Stimulated activated CD4-positive, alpha-beta T cell treated with anti-CD3 and anti-CD28 coated beads, Interleukin-4, amount 100 ng/mL, for 1 hour (primary cell): ENCODE measurements around the gene SLC18A3.

Experiments
- DNase-seq: peaks from one replicate; pipeline ENCODE4 v3.0.0-alpha.2; 2020

The SLC18A3 gene

DNA sequence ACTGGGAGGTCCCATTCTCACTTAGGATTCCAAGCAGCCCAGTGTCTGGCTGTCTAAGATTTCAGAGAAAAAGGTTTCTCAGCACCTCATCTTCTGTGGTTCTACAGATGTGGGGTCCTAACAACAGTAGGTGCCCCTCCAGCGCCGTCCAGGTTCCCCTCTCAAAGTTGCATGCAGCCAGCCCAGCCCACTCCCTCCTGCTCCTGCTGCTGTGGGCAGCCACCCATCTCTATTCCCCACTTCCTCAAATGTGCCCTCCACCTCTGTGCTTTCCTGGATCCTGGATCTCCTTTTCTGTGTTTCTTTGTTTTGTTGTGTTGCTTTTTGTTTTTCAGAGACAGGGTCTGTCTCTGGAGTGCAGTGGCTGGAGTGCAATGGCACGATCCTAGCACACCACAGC, 13.3 kb upstream of the SLC18A3 start:
- DNase-seq: no peak

DNA sequence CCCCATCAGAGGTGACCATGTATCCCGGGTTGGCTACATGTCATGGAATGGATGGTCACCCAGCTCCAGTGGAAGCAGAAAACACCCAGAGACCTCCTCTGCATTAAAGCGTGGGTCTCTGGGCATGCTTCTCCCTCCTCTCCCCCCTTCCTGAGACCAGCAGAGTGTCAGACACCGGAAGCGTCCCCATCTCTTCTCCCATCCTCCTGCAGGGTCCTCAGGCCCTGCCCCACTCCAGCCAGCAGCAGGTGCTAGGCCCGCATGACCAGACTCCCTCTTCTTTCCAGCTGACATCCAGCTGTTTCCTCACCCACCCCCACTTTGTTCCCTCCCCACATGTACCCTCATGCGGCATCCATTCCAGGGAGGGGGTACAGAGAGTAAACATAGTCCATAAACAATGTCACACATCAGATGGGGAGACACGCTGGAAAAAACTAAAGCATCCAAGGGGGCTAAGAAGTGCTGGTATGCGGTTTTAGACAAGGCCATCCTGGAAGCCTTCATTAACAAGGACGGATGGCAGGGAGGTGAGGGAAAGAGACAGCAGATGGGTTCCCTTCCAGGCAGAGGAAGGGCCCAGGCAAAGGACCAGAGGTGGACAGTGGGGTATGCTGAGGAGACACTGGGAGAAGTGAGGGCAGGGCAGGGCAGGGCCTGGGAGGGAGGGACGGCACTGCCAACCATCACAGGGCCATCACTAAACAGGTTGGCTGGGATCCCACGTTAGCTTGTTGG, 12.5 kb upstream of the SLC18A3 start:
- no peak for DNase-seq

DNA sequence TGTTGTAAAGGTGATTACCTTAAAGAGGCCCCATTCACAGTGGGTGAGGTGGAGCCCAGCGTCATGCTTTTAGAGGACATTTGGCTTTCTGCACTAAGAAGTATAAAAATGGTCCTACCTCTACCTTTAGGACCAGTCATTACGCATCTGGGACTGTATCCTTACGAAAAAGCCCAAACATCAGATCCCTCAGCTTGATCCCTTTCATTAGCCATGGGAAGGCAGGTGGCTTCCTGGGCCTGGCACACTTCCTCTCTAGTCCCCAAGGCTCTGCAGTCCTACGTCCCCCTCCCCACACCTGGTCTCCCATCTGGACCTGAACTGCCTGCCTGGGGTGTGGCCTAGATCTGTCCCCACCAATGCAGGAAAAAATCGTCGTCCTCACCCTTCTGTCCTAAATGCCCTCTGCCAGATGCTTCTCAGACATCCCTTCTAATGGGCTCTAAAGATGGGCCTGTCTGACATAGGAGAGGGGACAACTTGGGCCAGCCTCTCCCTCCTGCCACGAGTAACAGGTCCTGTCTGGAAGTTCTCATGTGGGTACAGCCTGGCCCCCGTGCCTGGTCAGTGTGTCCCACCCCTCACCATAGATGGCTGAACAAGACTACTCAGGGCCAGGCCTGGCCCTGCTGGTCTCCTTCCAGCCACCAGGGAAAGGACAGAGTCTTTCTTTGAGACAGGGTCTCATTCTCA, 11.8 kb upstream of the SLC18A3 start:
- no peak for DNase-seq

DNA sequence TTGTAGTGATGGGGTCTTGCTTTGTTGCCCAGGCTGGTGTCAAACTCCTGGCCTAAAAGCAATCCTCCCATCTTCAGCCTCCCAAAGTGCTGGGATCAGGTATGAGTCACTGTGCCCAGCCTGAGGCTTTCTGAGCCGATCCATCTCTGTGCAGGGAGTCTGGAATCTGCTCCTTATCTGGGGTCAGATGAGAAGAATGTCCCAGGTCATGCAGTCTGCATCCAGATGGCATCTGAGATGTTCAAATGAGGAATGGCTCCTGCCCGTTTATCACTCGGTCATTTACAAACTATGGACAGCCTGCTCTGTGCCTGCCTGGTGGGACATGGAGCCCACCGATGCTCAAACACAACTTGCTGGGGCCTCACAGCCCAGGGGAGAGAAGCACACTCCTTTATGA, 11.1 kb upstream of the SLC18A3 start:
- no peak for DNase-seq

DNA sequence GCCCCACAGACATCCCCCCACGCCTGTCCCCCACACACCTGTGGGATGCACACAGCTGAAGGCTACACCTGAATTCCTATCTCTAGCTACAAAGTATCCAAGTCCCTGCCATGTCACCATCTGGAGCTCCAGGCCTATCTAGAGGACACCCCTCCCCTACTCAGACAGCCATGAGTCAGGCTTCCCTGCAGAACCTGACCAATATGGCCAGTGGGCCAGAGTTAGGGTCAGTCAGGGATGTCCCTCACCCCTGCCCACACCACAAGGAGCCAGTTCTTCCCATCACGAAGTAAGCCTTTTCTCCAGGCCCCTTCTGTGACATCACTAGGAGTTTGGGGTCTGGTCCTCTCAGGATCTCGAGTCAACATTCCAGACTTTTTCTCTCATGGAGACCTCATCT, 10.6 kb upstream of the SLC18A3 start:
- DNase-seq: no peak

DNA sequence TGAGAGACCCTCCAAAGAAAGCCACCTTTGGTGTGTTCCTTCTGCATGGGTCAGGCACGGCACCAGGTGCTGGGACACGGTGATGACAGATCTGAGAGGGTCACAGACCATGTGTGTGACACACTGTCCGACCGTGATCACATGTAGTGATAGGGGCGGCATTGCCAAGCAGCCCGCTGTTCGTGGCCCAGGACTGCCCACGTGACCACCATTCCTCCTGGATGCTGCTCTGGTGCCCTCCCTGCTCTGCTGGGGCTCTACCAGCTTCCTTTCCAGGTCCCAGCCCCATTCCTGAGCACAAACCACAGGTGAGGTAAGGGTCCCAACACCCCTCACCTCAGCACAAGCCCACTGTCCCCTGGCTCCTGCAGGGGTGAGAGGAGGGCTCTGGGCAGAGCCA, 10.1 kb upstream of the SLC18A3 start:
- DNase-seq: no peak

DNA sequence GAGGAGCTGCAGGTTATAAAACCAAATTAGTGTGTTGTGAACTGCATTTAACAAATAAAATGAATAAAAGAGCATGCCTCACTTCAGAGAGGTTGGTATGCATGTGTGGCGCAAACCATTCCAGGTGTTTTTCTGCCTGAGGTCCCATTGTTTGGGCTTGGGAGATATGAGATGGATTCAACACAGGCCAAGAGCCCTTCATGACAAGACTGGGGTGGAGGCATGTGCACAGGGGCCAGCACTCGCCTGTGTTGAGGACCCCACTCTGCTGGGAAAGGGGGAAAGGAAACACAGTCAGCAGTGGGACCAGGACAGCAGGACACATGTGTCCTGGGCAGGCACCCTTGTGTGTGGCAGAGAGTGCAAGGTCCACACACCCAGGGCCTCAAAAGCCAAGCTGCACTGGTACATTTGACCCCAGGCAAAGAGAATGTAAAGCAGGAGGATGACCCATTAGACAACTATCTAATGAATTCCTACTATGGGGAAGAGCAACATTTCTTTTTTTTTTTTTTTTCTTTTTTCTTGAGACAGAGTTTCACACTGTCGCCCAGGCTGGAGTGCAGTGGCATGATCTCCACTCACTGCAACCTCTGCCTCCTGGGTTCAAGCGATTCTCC, 9.2 kb upstream of the SLC18A3 start:
- DNase-seq: no peak

DNA sequence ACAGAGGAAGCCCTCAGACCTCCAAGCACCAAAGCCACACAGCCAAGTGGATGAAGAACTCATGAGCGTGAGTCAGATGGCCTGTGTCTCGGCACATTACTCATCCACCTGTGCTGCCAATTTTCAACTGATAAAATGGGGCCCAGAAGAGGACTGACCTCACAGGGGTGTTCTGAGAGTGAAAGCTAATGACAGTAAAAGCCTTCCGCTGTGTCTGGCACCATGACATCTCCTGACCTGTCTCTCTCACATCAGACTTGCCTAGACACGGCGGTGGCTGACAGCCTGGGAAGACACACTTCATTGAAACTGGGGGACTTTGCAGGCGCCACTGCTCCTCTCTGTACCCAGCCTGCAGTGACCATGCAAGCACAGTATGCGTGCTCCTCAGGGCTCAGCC, 8.3 kb upstream of the SLC18A3 start:
- DNase-seq: no peak

DNA sequence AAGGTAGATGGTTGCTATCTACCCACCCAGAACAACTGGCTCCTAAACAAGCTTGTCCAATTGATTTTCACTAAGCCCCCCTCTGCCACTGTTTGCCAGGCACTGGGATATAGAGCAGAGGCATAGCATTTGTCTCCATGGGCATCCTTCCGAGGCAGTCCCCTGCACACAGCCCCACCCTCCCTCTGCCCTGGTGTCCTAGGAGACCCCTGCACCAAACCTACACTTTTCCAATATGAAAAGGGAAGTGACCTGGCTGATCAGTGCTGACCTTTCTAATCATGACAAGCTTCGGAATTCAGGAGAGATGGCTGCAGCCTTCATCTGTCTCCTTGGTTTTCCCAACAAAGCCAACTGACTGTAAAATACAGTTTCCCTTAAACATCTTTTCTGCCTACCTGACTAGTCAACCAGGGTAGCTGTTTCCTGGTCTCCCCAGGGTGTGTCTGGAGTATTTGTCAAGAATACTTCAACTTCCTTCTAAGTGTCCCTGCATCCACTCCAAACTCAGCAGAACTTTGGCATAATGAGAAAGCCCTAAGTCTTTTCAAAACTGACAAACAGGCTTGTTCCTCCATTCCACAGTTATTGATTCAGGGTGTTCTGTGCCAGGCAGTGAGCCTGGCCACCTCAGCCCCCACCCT, 7.6 kb upstream of the SLC18A3 start:
- DNase-seq: no peak

DNA sequence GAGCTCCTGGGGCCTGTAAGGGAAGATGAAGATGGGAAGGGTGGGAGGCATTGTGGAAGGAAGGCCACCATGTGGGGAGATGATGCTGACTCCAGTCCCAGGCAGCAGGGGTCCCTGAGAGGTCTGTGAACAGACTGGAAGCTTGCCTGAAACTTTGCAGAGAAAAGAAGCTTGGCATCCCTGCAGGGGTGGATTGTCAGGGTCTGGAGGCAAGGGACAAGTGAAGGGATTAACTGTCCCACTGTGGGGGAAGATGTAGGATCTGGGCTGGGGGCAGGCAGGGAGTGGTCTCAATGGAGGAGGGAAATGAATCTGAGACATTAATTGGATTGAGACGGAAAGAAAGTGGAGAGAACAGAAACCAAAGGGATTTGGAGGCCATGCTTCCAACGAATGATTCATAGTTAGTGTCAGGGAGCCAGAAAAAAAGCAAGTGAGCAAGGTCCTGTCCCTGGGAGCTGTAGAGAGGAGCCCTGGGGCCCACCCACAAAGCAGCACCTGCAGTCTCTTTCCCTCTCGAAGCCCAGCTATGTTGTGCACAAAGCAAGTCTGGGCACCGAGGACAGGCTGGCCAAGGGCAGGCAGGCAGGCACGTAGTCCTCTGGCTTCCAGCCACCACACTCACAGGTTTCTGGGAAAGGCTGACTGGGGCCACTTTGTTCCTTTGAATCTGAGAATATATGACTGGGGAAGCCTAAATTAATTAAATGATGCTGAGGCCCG, 4.7 kb upstream of the SLC18A3 start:
- DNase-seq: no peak

DNA sequence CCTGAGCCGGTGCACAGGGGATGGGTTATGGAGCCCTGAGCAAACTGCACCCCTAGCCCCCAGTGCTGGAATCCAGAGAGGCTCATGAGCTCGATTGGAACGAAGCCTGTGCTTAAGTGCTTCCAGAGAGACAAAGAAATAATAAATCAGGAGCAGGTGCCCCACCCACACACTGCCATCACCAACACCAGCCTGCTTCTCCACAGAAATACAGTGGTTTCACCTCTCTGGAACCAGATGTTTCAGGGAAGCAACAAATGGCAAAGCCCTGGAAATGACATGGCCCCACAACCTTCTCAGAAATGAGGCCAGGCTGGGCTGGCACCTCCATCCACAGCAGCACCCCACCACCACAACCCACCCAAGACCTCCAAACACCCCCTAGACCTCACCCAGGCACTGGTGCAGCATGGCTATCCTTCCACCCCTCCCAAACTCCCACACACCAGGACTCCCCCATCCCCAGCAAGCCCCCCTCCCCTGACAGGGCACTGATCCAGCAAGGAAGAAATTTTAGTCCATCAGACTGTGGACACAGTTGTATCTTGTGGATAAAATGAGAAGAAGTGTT, 4.1 kb upstream of the SLC18A3 start:
- no peak for DNase-seq

DNA sequence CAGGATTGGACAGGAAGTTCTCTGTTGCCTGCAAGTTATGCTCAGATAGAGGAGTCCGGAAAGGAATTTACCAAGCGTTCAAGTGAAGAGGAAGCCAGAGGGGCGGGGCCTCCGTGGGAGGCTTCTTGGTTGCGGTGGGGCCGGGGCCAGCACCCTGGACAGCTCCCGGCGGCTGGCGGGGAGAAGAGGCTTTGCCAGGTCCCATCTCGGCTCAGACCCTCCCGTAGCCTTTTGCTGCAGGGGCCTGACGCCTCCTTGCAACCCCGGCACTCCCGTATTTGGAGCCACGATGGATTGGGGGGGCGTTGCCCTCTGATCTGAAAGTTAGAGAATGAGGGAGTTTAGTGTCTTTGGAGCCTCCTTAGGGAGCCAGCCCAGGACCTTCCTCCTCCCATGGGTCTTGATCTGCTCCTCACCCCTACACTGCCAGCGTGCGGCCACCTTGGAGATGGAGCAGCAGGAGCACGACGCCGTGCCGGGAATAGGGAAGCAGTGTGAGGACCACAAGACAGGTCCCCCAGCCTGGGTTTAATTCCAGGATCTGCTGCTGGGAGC, 3.1 kb upstream of the SLC18A3 start:
- peak; percentile 56 for DNase-seq

DNA sequence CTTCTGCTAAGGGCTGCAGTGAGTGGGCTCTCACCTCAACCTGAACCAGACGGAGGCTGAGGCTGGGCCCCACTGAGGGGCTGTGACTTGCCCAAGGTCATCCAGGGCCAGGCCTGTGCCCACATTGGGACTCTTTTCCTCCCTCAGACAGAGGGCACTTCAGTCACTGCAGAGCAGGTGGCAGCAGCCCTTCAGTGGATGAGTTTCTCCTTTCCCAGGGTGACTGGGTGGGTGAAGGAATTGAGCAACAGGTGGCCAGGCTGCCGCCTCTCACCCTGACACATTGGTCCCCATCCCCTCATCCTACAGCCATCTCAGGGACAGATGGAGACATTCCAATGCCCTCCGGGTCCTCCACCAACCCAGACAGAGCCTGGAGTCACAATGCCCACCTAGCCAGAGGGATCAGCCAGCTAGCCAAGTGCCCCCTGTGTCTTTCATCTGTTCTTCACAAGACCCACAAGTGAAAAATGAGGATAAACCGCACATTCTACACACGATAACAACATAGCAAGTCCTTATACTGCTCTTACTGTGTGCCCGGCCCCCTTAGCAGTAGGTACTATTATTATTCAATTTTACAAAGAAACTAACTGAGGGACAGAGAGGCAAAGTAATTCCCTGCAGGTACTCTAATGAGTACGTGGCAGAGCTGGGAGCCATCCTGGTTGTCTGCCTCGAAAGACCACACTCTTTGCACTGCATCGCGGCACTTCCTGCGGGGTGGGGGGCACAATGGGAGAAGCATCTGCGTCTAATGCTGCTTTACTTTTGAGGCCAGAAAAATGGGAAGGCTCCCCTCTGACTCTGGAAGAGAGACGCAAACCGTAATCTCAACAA, 1.7 kb upstream of the SLC18A3 start:
- DNase-seq: no peak

DNA sequence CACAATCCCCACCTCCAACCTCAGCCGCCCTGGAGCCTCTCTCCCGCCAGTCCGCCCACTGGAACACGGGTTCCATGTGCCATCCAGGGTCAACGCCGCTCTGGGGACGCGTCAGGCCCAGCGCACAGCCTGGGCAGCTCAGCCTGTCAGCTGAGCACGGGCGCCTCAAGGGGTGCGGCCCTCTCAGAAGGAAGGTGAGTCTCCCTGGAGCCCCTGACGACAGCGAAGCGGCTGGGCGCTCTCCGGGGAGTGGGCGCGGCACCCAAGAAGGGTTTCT, 1.2 kb upstream of the SLC18A3 start:
- no peak for DNase-seq

DNA sequence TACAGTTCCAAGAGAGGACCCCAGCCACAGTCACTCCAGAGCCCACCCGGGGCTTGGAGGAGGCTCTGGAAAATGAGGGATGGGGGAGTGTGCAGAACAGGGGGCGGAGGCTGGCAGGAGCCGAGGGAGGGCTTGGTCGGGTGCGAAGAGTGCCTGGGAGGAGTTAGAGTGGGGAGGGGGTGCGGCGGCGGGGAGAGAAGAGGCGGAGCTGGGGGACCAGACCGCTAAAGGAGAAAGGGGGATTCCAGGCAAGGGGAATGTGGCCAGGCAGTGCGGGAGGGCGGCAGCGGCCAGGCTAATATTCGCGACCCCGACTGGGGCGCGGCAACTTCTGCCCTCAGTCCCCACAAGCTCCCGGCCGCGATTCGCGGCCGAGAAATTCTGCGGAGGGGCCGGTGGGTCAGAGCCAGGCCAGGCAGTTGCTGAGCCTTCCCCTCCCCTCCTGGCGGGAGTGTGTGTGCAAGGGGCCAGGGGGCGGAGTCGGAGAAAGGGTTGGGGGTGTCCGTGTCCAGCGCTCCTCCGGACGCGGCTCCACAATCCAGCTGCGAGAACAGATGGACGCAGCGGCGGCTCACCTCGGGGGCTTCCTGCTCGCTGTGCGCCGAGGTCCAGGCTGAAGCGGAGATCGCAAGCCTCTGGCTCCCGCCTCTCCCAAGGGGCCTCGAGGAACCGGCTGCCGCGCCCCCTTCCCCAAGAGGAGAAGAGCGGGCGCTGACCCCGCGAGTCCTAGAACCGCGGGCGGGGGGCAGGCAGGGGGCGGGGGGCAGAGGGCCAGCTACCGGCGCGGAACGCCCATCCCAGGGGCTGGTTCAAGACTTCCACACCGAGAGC, 612 bp upstream of the SLC18A3 start:
- no peak for DNase-seq

DNA sequence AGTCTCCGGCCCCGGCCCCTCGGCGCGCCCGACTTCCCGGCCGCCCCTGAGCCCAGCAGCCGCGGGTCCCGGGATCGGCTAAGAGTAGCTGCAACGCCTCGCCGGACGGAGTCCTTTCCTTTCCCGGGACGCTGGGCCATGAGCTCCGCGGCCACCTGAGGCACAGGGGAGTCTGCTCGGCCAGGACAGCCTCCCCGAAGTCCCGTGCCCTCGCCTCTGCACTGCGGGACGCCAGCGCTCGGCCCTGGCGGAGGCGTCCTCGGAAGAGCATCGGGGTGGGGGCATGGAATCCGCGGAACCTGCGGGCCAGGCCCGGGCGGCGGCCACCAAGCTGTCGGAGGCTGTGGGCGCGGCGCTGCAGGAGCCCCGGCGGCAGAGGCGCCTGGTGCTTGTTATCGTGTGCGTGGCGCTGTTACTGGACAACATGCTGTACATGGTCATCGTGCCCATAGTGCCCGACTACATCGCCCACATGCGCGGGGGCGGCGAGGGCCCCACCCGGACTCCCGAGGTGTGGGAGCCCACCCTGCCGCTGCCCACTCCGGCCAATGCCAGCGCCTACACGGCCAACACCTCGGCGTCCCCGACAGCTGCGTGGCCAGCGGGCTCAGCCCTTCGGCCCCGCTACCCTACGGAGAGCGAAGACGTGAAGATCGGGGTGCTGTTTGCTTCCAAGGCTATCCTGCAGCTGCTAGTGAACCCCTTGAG, 502 bp downstream of the SLC18A3 start:
- DNase-seq: no peak

DNA sequence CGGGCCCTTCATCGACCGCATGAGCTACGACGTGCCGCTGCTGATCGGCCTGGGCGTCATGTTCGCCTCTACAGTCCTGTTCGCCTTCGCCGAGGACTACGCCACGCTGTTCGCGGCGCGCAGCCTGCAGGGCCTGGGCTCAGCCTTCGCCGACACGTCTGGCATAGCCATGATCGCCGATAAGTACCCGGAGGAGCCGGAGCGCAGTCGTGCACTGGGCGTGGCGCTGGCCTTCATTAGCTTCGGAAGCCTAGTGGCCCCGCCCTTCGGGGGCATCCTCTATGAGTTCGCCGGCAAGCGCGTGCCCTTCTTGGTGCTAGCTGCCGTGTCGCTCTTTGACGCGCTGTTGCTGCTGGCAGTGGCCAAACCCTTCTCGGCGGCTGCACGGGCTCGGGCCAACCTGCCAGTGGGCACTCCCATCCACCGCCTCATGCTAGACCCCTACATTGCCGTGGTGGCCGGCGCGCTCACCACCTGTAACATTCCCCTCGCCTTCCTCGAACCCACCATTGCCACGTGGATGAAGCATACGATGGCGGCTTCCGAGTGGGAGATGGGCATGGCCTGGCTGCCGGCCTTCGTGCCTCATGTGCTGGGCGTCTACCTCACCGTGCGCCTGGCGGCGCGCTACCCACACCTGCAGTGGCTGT, 1.2 kb downstream of the SLC18A3 start:
- no peak for DNase-seq

DNA sequence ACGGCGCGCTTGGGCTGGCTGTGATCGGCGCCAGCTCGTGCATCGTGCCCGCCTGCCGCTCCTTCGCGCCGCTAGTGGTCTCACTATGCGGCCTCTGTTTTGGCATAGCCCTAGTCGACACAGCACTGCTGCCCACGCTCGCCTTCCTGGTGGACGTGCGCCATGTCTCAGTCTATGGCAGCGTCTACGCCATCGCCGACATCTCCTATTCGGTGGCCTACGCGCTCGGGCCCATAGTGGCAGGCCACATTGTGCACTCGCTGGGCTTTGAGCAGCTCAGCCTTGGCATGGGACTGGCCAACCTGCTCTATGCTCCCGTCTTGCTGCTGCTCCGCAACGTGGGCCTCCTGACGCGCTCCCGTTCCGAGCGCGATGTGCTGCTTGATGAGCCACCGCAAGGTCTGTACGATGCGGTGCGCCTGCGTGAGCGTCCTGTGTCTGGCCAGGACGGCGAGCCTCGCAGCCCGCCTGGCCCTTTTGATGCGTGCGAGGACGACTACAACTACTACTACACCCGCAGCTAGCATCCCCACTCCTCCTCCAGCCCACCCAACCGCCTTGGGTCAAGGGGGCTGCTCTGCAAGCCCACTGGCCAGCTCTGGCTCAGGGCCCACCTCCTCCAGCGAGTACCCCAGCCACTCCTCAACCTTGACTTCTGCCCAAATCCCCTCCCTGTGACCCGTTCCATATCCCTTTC, 1.9 kb downstream of the SLC18A3 start:
- DNase-seq: no peak
